H9 (cell line): Measurements from ENCODE around the gene CADPS2. TPM values are rescaled to one million over a fixed set of nuclear protein-coding genes. Genes with fewer than 3 reads are reported as not detected.

Experiments
- DNase-seq: peaks from one replicate; pipeline ENCODE4 v3.0.0-alpha.2; 2017
- H2AFZ ChIP-seq: one replicate; pipeline ENCODE4 v1.6.1; 2013; ENCODE audit warnings: mild to moderate bottlenecking, low read length, control low read depth, moderate library complexity
- H2AK5ac ChIP-seq: 2 replicates; pipeline ENCODE4 v1.6.1; 2013; ENCODE audit warnings: low read length, control low read depth, mixed read lengths; ENCODE audit not compliant: insufficient read length
- H2BK120ac ChIP-seq: one replicate; pipeline ENCODE4 v1.6.1; 2013; ENCODE audit warnings: low read depth, mild to moderate bottlenecking, low read length, control low read depth, inconsistent platforms; ENCODE audit not compliant: poor library complexity, severe bottlenecking
- H2BK12ac ChIP-seq: 2 replicates; pipeline ENCODE4 v1.6.1; 2013; ENCODE audit warnings: low read length, control low read depth, mixed read lengths, low read depth; ENCODE audit not compliant: insufficient read length
- H2BK15ac ChIP-seq: 2 replicates; pipeline ENCODE4 v1.6.1; 2013; ENCODE audit warnings: low read depth, low read length, control low read depth
- H2BK20ac ChIP-seq: one replicate; pipeline ENCODE4 v1.6.1; 2013; ENCODE audit warnings: low read depth, mild to moderate bottlenecking, low read length, control low read depth, inconsistent platforms; ENCODE audit not compliant: poor library complexity, severe bottlenecking
- H2BK5ac ChIP-seq: 2 replicates; pipeline ENCODE4 v1.6.1; 2013; ENCODE audit warnings: low read length, control low read depth, mixed read lengths; ENCODE audit not compliant: insufficient read length
- H3K14ac ChIP-seq: 2 replicates; pipeline ENCODE4 v1.6.1; 2013; ENCODE audit warnings: low read length, control low read depth; ENCODE audit not compliant: insufficient read depth
- H3K18ac ChIP-seq: 2 replicates; pipeline ENCODE4 v1.6.1; 2013; ENCODE audit warnings: low read depth, mild to moderate bottlenecking, mixed read lengths, low read length, control low read depth; ENCODE audit not compliant: insufficient read length
- H3K23ac ChIP-seq: 2 replicates; pipeline ENCODE4 v1.6.1; 2013; ENCODE audit warnings: low read length, control low read depth, mixed read lengths, low read depth; ENCODE audit not compliant: insufficient read length
- H3K23me2 ChIP-seq: 2 replicates; pipeline ENCODE4 v1.6.1; 2013; ENCODE audit warnings: low read depth, mild to moderate bottlenecking, mixed read lengths, low read length, control low read depth; ENCODE audit not compliant: insufficient read length, poor library complexity, severe bottlenecking
- H3K27ac ChIP-seq: 2 replicates; pipeline ENCODE4 v1.5.1; 2013; ENCODE audit warnings: low read length, control low read depth, mixed read lengths, low read depth; ENCODE audit not compliant: insufficient read length
- H3K27me3 ChIP-seq: 2 replicates; pipeline ENCODE4 v1.6.1; 2013; ENCODE audit warnings: low read length, control low read depth, inconsistent platforms; ENCODE audit not compliant: insufficient read depth
- H3K4ac ChIP-seq: 2 replicates; pipeline ENCODE4 v1.6.1; 2013; ENCODE audit warnings: low read depth, mild to moderate bottlenecking, control low read depth, inconsistent platforms, low read length, moderate library complexity
- H3K4me1 ChIP-seq: 2 replicates; pipeline ENCODE4 v1.6.1; 2013; ENCODE audit warnings: low read length, control low read depth, inconsistent platforms; ENCODE audit not compliant: insufficient read depth
- H3K4me2 ChIP-seq: 2 replicates; pipeline ENCODE4 v1.6.1; 2013; ENCODE audit warnings: low read length, control low read depth, mixed read lengths; ENCODE audit not compliant: insufficient read length, insufficient read depth
- H3K56ac ChIP-seq: 2 replicates; pipeline ENCODE4 v1.6.1; 2013; ENCODE audit warnings: low read depth, mild to moderate bottlenecking, mixed read lengths, low read length, control low read depth; ENCODE audit not compliant: insufficient read length
- H3K79me1 ChIP-seq: 2 replicates; pipeline ENCODE4 v1.6.1; 2013; ENCODE audit warnings: low read depth, mild to moderate bottlenecking, moderate library complexity, low read length, control low read depth, inconsistent platforms; ENCODE audit not compliant: insufficient read depth, poor library complexity, severe bottlenecking
- H3K79me2 ChIP-seq: 2 replicates; pipeline ENCODE4 v1.6.1; 2013; ENCODE audit warnings: low read length, control low read depth, inconsistent platforms; ENCODE audit not compliant: insufficient read depth
- H3K9ac ChIP-seq: 2 replicates; pipeline ENCODE4 v1.6.1; 2013; ENCODE audit warnings: low read length, control low read depth, mixed read lengths; ENCODE audit not compliant: insufficient read length; ENCODE audit errors: extremely low read depth
- H3K9me3 ChIP-seq: one replicate; pipeline ENCODE4 v1.6.1; 2013; ENCODE audit warnings: low read depth, low read length, inconsistent platforms; ENCODE audit not compliant: control insufficient read depth
- H3T11ph ChIP-seq: one replicate; pipeline ENCODE4 v1.6.1; 2013; ENCODE audit warnings: mild to moderate bottlenecking, low read length, control low read depth, inconsistent platforms
- H4K20me1 ChIP-seq: one replicate; pipeline ENCODE4 v1.6.1; 2013; ENCODE audit not compliant: control insufficient read depth, insufficient read length, insufficient read depth
- H4K5ac ChIP-seq: 2 replicates; pipeline ENCODE4 v1.6.1; 2013; ENCODE audit warnings: low read depth, mild to moderate bottlenecking, mixed read lengths, low read length, control low read depth; ENCODE audit not compliant: insufficient read length
- H4K8ac ChIP-seq: replicated peaks from 2 replicates; pipeline ENCODE4 v1.6.1; 2013; ENCODE audit warnings: low read length, control low read depth, mixed read lengths, low read depth; ENCODE audit not compliant: insufficient read length
- H4K91ac ChIP-seq: 2 replicates; pipeline ENCODE4 v1.6.1; 2013; ENCODE audit warnings: low read depth, mild to moderate bottlenecking, moderate library complexity, mixed read lengths, low read length, control low read depth; ENCODE audit not compliant: insufficient read length
- H3K27ac Mint-ChIP-seq, 3 experiments: 2 replicates in 2 of 3; 3 replicates in 1 of 3; pipeline ENCODE4 v1.8.0; 2020 to 2021; ENCODE audit warnings: mixed read lengths in 3 of 3, mild to moderate bottlenecking in 1 of 3, moderate library complexity in 1 of 3
- H3K27me3 Mint-ChIP-seq: 2 replicates; pipeline ENCODE4 v1.8.0; 2021; ENCODE audit warnings: low read depth, mild to moderate bottlenecking, moderate library complexity, mixed read lengths
- H3K36me3 Mint-ChIP-seq, 3 experiments: 2 replicates in 2 of 3; 3 replicates in 1 of 3; pipeline ENCODE4 v1.8.0; 2020 to 2021; ENCODE audit warnings: low read depth in 3 of 3, mixed read lengths in 3 of 3; ENCODE audit not compliant: insufficient read depth in 1 of 3
- H3K4me1 Mint-ChIP-seq, 2 experiments: 2 replicates each; pipeline ENCODE4 v1.8.0; 2020; ENCODE audit warnings: mixed read lengths in 2 of 2
- H3K4me3 Mint-ChIP-seq, 2 experiments: 2 replicates in 1 of 2; 3 replicates in 1 of 2; pipeline ENCODE4 v1.8.0; 2020 to 2021; ENCODE audit warnings: mild to moderate bottlenecking in 2 of 2, mixed read lengths in 2 of 2, moderate library complexity in 1 of 2
- H3K9me3 Mint-ChIP-seq, 2 experiments: 2 replicates in 1 of 2; 3 replicates in 1 of 2; pipeline ENCODE4 v1.8.0; 2020; ENCODE audit warnings: mild to moderate bottlenecking in 2 of 2, mixed read lengths in 2 of 2, moderate library complexity in 1 of 2
- CTCF ChIP-seq: fragments of 200-600 bp; sonication (generic); conservative IDR thresholded peaks from 3 replicates; pipeline ENCODE4 v1.8.0; 2021; ENCODE audit warnings: antibody characterized with exemption, mild to moderate bottlenecking
- WGBS: extraction: QIAGEN DNeasy Blood & Tissue Kit; methylation state at CpG from one replicate; pipeline ENCODE4 v1.1.7; 2013; ENCODE audit warnings: missing lambda C conversion rate, low lambda C conversion rate, mixed read lengths; ENCODE audit not compliant: insufficient read length; ENCODE audit errors: extremely low coverage; 5-methylcytosine and 5-hydroxymethylcytosine counted together
- total RNA-seq: library from RNA; stranded (reverse); gene quantifications from 2 replicates; pipeline ENCODE4 v1.2.1, GENCODE V29; 2021

The CADPS2 gene
- total RNA-seq, 1 experiment from 2014 or later: 7.1 TPM

GRCh38 chr7:122600630-122601029, 285.6 kb downstream of the CADPS2 start:
- no peak overlapping the region for H3K23ac ChIP-seq
- TF ChIP-seq CTCF: no peak
- peaks cover 9 to 12% of the 10 kb centered on the region in 2 experiments for H3K9me3 Mint-ChIP-seq
- no peak overlapping the region for H3K56ac ChIP-seq
- no peak overlapping the region for H2BK20ac ChIP-seq
- no peaks in the 10 kb centered on the region; the same call in none of the 2 replicates for H3K4me1 ChIP-seq
- H4K20me1 ChIP-seq: no peaks in the 10 kb centered on the region
- no peak overlapping the region for H2BK15ac ChIP-seq
- no peak overlapping the region for H2BK120ac ChIP-seq
- no peak overlapping the region for H3T11ph ChIP-seq
- H3K23me2 ChIP-seq: no peaks in the 10 kb centered on the region
- WGBS: no CpG with 5 or more reads among the region's 2 CpGs
- no peak overlapping the region for H2AK5ac ChIP-seq
- H3K14ac ChIP-seq: no peak overlapping the region
- no peak overlapping the region for H3K4me2 ChIP-seq
- no peak overlapping the region for H3K9ac ChIP-seq
- no peaks in the 10 kb centered on the region for H3K79me1 ChIP-seq
- H3K4me3 Mint-ChIP-seq: no peak overlapping the region
- no peak overlapping the region for H3K27ac ChIP-seq
- no peak overlapping the region for H3K4ac ChIP-seq
- H3K79me2 ChIP-seq: no peaks in the 10 kb centered on the region
- no peak overlapping the region for H2BK5ac ChIP-seq
- peaks cover 8 to 14% (median 9%) of the 10 kb centered on the region in 3 experiments; a peak in 3 of 7 replicates for H3K36me3 Mint-ChIP-seq
- no peak overlapping the region for H3K27ac Mint-ChIP-seq
- H2BK12ac ChIP-seq: no peak overlapping the region
- no peaks in the 10 kb centered on the region for H3K27me3 ChIP-seq
- peaks cover 7 to 11% of the 10 kb centered on the region in 2 experiments for H3K4me1 Mint-ChIP-seq
- no peak overlapping the region for H2AFZ ChIP-seq
- DNase-seq: no peak
- no peak overlapping the region for H3K18ac ChIP-seq
- no peak overlapping the region for H4K91ac ChIP-seq
- no peak overlapping the region for H4K8ac ChIP-seq
- peaks cover 9% of the 10 kb centered on the region for H3K9me3 ChIP-seq
- H4K5ac ChIP-seq: no peak overlapping the region
- no peaks in the 10 kb centered on the region for H3K27me3 Mint-ChIP-seq
